Measurements from ENCODE around the gene MAB21L4.

Gene MAB21L4

GRCh38 chr2:240895656-240896388, at the start of gene MAB21L4:
Gene MAB21L4, minus strand, starts transcription at chr2:240896156. Its CDS starts 159 bp downstream, at chr2:240895997.
- DNase-seq (ENCODE audit: low spot score): no peak
- no peaks in the 10 kb centered on the region for H3K4me1 Mint-ChIP-seq (ENCODE audit: low read depth)
- H3K36me3 Mint-ChIP-seq (ENCODE audit: low read depth): no peaks in the 10 kb centered on the region
- H3K4me3 Mint-ChIP-seq: no peak within 1 kb of the TSS
- H3K27me3 Mint-ChIP-seq (ENCODE audit: low read depth): no peaks in the 10 kb centered on the region
- H3K27ac Mint-ChIP-seq: no peak within 1 kb of the TSS
- no peaks in the 10 kb centered on the region for H3K9me3 Mint-ChIP-seq

DNA sequence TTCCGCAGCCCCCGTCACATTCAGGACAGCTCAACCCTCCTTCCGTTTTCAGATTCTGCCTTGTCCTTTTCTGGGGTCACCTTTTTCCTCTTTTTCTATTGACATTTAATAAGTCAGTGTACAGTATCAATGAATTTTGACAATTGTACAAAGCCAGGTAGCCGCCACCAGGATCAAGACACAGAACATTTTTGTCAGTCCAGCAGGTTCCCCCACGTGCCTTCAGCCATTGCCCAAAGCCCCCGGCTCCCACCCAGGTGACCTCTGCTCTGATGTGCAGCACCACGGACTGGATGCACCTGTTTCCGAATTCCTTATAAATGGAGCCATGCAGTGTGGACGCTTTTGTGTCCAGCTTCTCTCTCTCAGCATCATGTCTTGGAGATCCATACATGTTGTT, 40.1 kb upstream of the MAB21L4 start:
- DNase-seq (ENCODE audit: low spot score): no peak
- H3K4me1 Mint-ChIP-seq (ENCODE audit: low read depth): no peaks in the 10 kb centered on the region
- no peaks in the 10 kb centered on the region for H3K36me3 Mint-ChIP-seq (ENCODE audit: low read depth)
- H3K27me3 Mint-ChIP-seq (ENCODE audit: low read depth): peaks cover 7% of the 10 kb centered on the region
- no peak overlapping the region for H3K27ac Mint-ChIP-seq
- H3K4me3 Mint-ChIP-seq: no peak overlapping the region
- no peaks in the 10 kb centered on the region for H3K9me3 Mint-ChIP-seq

DNA sequence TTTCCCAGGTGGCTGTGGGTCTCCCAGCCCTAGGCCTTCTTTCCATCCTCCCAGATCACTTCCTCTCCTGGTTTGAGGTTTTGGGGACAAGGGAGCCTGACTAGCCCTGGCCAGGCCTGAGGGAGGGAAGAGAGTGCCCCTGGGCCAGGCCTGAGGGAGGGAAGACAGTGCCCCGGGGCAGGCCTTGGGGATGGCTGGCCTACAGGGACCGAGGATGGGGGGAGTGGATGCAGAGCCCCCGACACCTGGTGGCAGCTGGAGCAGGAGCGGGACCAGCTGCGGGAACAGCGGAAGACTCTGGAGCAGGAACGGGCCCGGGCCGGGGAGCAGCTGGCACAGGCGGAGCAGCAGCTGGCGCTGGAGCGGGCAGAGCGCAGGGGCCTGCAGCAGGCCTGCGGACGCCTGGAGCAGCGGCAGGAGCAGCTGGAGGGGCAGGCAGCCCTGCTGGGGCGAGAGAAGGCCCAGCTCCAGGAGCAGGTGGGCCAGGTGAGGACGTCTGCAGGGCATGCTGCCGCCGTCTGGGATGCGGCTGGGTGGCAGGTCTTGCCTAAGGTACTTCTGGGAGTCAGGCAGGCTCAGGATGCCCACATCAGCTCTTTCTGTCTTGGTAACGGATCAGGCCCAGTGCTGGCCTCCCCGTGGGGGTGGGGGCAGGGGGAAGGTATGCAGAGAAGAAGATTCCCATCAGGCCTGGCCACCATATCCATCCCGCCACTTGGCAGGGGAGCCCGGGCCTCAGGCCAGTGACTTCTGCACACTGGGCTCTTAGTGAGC, 39.3 kb upstream of the MAB21L4 start:
- Mint-ChIP-seq H3K36me3 (ENCODE audit: low read depth) (no peaks in the 10 kb centered on the region), H3K27me3 (ENCODE audit: low read depth) (peaks cover 5% of the 10 kb centered on the region), H3K27ac (no peak overlapping the region), H3K4me3 (no peak overlapping the region), H3K9me3 (no peaks in the 10 kb centered on the region), H3K4me1 (ENCODE audit: low read depth) (no peaks in the 10 kb centered on the region)
- no peak for DNase-seq (ENCODE audit: low spot score)

GRCh38 chr2:240934701-240935102, 38.7 kb upstream of the MAB21L4 start:
- no peaks in the 10 kb centered on the region for H3K9me3 Mint-ChIP-seq
- H3K27me3 Mint-ChIP-seq (ENCODE audit: low read depth): peaks cover 5% of the 10 kb centered on the region
- DNase-seq (ENCODE audit: low spot score): no peak
- H3K36me3 Mint-ChIP-seq (ENCODE audit: low read depth): no peaks in the 10 kb centered on the region
- H3K27ac Mint-ChIP-seq: no peak overlapping the region
- H3K4me1 Mint-ChIP-seq (ENCODE audit: low read depth): no peaks in the 10 kb centered on the region
- H3K4me3 Mint-ChIP-seq: no peak overlapping the region

DNA sequence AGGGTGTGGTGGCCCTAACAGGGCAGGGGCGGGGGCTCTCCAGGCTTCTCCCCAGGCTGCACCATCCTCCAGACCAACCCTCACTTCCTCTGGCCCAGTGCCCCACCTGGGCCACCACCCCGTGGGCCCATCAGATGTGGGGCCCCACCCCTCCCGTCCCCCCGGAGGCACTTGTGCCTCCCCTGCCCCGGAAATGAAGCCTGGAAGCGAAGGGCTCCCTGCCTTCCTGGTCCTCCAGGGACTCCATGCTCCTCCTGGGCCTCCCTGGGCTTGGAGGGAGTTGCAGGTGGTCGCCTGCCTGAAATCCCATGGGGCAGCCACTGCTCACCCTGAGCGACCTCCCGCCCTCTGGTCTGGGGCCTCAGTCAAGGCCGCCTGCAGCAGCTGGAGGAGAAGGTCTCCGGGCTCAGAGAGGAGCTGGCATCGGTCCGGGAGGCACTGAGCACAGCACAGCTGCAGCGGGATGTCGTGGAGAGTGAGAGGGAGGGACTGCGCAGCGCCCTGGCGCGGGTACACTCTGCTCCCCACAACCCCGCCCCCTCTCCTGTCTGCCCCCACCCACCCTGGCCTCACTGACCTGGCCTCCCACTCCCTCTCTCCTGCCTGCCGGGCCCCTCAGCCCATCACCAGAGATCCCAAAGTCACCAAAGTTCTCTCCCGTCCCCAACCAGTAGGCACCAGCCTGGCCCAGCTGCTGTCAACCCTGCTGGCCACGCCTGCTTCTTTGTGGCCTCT, 38.2 kb upstream of the MAB21L4 start:
- H3K27me3 Mint-ChIP-seq (ENCODE audit: low read depth): no peaks in the 10 kb centered on the region
- H3K36me3 Mint-ChIP-seq (ENCODE audit: low read depth): no peaks in the 10 kb centered on the region
- no peak overlapping the region for H3K27ac Mint-ChIP-seq
- no peak for DNase-seq (ENCODE audit: low spot score)
- no peak overlapping the region for H3K4me3 Mint-ChIP-seq
- H3K4me1 Mint-ChIP-seq (ENCODE audit: low read depth): no peaks in the 10 kb centered on the region
- no peaks in the 10 kb centered on the region for H3K9me3 Mint-ChIP-seq

DNA sequence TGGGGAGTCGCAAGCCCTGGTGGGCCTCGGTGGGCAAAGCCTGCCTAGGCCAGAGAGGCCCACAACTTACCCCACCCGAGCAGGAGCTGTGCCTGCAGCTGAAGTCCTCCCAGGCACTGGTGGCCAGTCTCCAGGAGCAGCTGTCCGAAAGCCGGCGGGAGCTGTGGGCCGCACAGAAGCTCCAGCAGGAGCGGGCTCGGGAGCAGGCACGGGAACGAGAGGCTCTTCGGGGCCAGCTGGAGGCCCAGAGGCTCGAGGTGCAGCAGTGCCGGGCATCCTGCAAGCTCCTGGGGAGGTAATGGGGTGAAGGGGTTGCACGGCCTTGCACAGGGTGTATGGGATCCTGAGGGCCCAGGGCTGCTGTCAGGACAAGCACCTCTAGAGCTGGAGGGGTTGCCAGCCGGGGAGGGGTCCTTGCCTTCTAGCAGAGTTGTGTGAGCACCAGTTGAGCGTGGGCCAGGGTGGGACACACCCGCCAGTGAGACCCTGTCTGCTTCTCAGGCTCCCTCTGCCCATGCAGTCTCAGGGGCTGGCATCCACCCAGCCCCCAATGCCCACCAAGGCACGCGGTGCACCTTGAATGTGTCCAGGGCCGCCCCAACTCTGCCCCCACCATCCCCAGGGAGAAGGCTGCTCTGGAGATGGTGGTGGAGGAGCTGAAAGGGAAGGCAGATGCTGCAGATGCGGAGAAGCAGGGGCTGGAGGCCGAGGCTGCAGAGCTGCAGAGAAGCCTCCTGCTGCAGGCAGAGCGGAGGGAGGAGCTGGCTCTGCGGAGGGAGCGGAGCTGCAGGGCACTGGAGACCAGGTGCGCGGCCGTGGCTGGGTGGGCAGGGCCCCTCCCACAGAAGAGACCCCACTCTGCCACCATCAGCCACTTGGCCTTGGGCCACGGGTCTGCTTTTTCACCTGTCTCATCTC, 37.4 kb upstream of the MAB21L4 start:
- H3K27me3 Mint-ChIP-seq (ENCODE audit: low read depth): no peaks in the 10 kb centered on the region
- H3K36me3 Mint-ChIP-seq (ENCODE audit: low read depth): no peaks in the 10 kb centered on the region
- no peaks in the 10 kb centered on the region for H3K9me3 Mint-ChIP-seq
- no peaks in the 10 kb centered on the region for H3K4me1 Mint-ChIP-seq (ENCODE audit: low read depth)
- no peak overlapping the region for H3K27ac Mint-ChIP-seq
- DNase-seq (ENCODE audit: low spot score): no peak
- H3K4me3 Mint-ChIP-seq: no peak overlapping the region

- H3K9me3 Mint-ChIP-seq: no peaks in the 10 kb centered on the region
- H3K4me1 Mint-ChIP-seq (ENCODE audit: low read depth): no peaks in the 10 kb centered on the region
- H3K4me3 Mint-ChIP-seq: no peak overlapping the region
- no peak overlapping the region for H3K27ac Mint-ChIP-seq
- no peaks in the 10 kb centered on the region for H3K27me3 Mint-ChIP-seq (ENCODE audit: low read depth)
- no peak for DNase-seq (ENCODE audit: low spot score)
- H3K36me3 Mint-ChIP-seq (ENCODE audit: low read depth): no peaks in the 10 kb centered on the region
Observed at GRCh38 chr2:240932724-240933047, 36.7 kb upstream of the MAB21L4 start.

DNA sequence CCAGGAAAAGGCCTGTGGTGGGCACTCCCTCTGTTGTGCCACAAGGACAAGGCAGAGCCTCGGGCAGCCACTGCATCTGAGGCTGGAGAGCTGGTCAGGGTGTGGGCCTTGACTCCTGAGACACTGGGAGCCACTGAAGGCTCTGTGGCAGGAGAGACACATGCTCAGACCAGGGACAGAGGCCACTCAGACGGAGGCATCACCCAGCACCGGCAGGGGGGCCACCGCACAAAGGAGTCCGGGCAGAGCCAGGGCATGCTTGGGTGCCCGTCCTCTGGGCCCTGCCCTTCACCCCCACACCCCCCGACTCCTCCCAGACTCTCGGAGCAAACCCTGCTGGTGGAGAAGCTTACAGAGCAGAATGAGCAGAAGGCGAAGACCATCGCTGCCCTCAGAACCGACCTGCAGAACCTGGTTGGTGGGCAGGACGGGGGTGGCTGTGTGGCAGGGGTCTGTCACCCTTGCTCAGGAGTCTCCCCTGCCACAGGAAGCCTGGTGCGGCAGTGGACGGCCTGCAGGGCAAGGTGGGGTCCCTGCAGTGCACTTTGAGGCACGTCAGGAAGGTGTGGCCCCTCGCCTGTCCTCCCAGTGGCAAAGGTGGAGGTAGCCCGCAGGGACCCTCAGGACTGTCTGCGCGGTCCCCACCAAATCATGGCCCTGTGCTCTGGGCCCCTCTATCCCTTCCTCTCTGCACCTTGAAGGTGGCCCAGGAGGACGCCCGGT, 36.2 kb upstream of the MAB21L4 start:
- Mint-ChIP-seq H3K27ac (no peak overlapping the region), H3K9me3 (no peaks in the 10 kb centered on the region), H3K4me3 (no peak overlapping the region), H3K36me3 (ENCODE audit: low read depth) (no peaks in the 10 kb centered on the region), H3K27me3 (ENCODE audit: low read depth) (no peaks in the 10 kb centered on the region), H3K4me1 (ENCODE audit: low read depth) (no peaks in the 10 kb centered on the region)
- DNase-seq (ENCODE audit: low spot score): no peak

DNA sequence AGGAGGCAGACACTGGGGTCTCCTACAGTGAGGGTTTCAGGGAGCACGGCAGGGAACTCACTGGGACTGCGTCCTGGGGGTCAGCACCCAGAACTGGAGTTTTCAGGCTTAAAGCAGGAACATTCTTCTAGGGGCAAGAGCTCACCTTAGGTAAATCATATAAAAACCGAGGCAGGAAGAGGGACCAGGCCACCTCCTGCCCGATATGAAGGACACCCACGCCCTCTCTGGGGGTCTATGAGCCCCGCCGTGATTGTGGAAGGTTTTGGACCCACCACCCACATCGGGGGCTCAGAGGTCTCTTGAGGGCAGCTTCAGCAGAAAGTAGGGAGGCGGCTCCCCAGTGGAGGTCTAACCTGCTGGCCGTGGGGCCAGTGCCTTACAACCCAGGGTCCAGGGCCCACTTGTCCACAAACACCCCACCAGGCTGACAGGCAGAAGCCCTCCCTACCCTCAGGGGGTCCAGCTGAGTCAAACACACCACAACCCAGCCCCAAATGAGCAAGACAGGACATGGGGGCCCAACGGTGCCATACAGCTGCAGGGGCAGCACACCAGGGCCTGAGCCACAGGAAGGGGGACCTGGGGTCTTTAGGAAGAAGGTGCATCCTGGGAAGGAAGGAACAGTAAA, 35.5 kb upstream of the MAB21L4 start:
- Mint-ChIP-seq H3K9me3 (no peaks in the 10 kb centered on the region), H3K4me1 (ENCODE audit: low read depth) (peaks cover 2% of the 10 kb centered on the region), H3K27ac (no peak overlapping the region), H3K4me3 (no peak overlapping the region), H3K27me3 (ENCODE audit: low read depth) (no peaks in the 10 kb centered on the region), H3K36me3 (ENCODE audit: low read depth) (no peaks in the 10 kb centered on the region)
- no peak for DNase-seq (ENCODE audit: low spot score)

- no peak overlapping the region for H3K4me3 Mint-ChIP-seq
- no peak for DNase-seq (ENCODE audit: low spot score)
- no peaks in the 10 kb centered on the region for H3K27me3 Mint-ChIP-seq (ENCODE audit: low read depth)
- peaks cover 2% of the 10 kb centered on the region for H3K4me1 Mint-ChIP-seq (ENCODE audit: low read depth)
- no peaks in the 10 kb centered on the region for H3K9me3 Mint-ChIP-seq
- no peak overlapping the region for H3K27ac Mint-ChIP-seq
- no peaks in the 10 kb centered on the region for H3K36me3 Mint-ChIP-seq (ENCODE audit: low read depth)
Observed at GRCh38 chr2:240930631-240931318, 34.8 kb upstream of the MAB21L4 start.

GRCh38 chr2:240930096-240930630, 34.2 kb upstream of the MAB21L4 start:
- H3K27ac Mint-ChIP-seq: no peak overlapping the region
- H3K9me3 Mint-ChIP-seq: no peaks in the 10 kb centered on the region
- H3K36me3 Mint-ChIP-seq (ENCODE audit: low read depth): no peaks in the 10 kb centered on the region
- H3K27me3 Mint-ChIP-seq (ENCODE audit: low read depth): no peaks in the 10 kb centered on the region
- H3K4me3 Mint-ChIP-seq: no peak overlapping the region
- no peak for DNase-seq (ENCODE audit: low spot score)
- peaks cover 2% of the 10 kb centered on the region for H3K4me1 Mint-ChIP-seq (ENCODE audit: low read depth)

DNA sequence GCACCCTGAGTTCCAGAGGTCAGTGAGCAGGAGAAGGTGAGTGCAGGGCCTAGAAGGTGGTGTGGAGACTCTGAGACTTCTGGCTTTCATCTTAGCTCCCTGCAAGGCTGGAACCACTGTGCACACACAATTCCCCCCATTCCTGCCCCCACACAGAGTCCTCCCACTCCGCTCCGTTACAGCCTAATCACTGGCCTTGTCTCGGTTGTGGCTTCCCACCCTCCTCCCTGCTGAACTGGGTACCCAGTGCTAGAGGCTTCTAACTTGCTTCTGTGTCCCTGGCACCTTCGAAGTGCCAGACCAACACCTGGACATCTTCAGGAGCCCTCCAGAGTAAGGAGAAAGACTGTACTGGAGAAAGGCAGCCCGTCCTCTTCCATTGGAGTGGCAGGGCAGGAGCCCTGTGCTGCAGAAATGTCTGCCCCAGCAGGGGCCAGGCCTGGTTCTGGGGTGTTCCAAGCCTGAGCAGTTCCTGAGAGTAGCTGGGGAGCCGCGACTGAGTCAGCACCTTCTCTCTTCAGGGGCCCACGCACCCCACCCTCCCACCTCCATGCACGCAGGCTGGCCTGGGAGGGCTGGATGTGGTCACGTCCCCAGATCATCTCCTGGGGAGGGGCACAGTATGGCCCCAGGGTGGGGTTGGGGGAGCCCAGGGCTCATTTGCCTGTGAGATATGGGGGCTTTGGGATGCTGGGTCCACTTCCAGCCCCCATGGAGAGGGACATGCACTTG, 33.6 kb upstream of the MAB21L4 start:
- Mint-ChIP-seq H3K4me1 (ENCODE audit: low read depth) (peaks cover 2% of the 10 kb centered on the region), H3K9me3 (no peaks in the 10 kb centered on the region), H3K4me3 (no peak overlapping the region), H3K36me3 (ENCODE audit: low read depth) (no peaks in the 10 kb centered on the region), H3K27ac (no peak overlapping the region), H3K27me3 (ENCODE audit: low read depth) (no peaks in the 10 kb centered on the region)
- no peak for DNase-seq (ENCODE audit: low spot score)
